KMS-11 (cell line): ENCODE results near the gene UMOD.

Experiments used
- H2AFZ ChIP-seq: fragments of 200-600 bp; sonication (generic); 2 replicates; pipeline ENCODE4 v1.6.1; 2016; ENCODE audit warnings: antibody characterized with exemption, mixed run types, low read depth
- H3K27ac ChIP-seq: fragments of 200-600 bp; sonication (generic); 2 replicates; pipeline ENCODE4 v1.6.1; 2016; ENCODE audit warnings: mild to moderate bottlenecking, mixed run types
- H3K27me3 ChIP-seq: fragments of 200-600 bp; sonication (generic); 2 replicates; pipeline ENCODE4 v1.6.1; 2017; ENCODE audit warnings: mild to moderate bottlenecking, low read depth, mixed run types, moderate library complexity; ENCODE audit not compliant: insufficient read depth
- H3K36me3 ChIP-seq: fragments of 200-600 bp; sonication (generic); 2 replicates; pipeline ENCODE4 v1.6.1; 2017; ENCODE audit warnings: mild to moderate bottlenecking, mixed run types; ENCODE audit not compliant: insufficient read depth
- H3K4me1 ChIP-seq: fragments of 200-600 bp; sonication (generic); 2 replicates; pipeline ENCODE4 v1.6.1; 2016; ENCODE audit warnings: mild to moderate bottlenecking, low read depth, mixed run types; ENCODE audit not compliant: poor library complexity, severe bottlenecking
- H3K4me2 ChIP-seq: fragments of 200-600 bp; sonication (generic); 2 replicates; pipeline ENCODE4 v1.7.0; 2016; ENCODE audit warnings: mild to moderate bottlenecking, mixed run types
- H3K4me3 ChIP-seq: fragments of 200-600 bp; sonication (generic); IDR thresholded peaks from 2 replicates; pipeline ENCODE4 v1.6.1; 2017; ENCODE audit warnings: low read depth, low read length, mixed read lengths; ENCODE audit not compliant: insufficient read depth
- H3K79me2 ChIP-seq: fragments of 200-600 bp; sonication (generic); 2 replicates; pipeline ENCODE4 v1.6.1; 2016; ENCODE audit warnings: low read depth, mixed run types; ENCODE audit not compliant: insufficient read depth
- H3K9ac ChIP-seq: fragments of 200-600 bp; sonication (generic); 2 replicates; pipeline ENCODE4 v1.6.1; 2016; ENCODE audit warnings: mild to moderate bottlenecking, mixed run types
- H4K20me1 ChIP-seq: fragments of 200-600 bp; sonication (generic); 2 replicates; pipeline ENCODE4 v1.6.1; 2016; ENCODE audit warnings: mild to moderate bottlenecking, mixed run types; ENCODE audit not compliant: insufficient read depth
- TF ChIP-seq, protein P1 (sequence below): fragments of 200-600 bp; sonication (generic); conservative IDR thresholded peaks from 2 replicates; pipeline ENCODE4 v1.6.1; 2017; ENCODE audit warnings: low read depth, mild to moderate bottlenecking, antibody characterized with exemption, low read length, moderate library complexity, mixed read lengths

The UMOD gene

GRCh38 chr16:20383106-20384029, 30.9 kb upstream of the UMOD start:
- TF ChIP-seq, protein P1, sequence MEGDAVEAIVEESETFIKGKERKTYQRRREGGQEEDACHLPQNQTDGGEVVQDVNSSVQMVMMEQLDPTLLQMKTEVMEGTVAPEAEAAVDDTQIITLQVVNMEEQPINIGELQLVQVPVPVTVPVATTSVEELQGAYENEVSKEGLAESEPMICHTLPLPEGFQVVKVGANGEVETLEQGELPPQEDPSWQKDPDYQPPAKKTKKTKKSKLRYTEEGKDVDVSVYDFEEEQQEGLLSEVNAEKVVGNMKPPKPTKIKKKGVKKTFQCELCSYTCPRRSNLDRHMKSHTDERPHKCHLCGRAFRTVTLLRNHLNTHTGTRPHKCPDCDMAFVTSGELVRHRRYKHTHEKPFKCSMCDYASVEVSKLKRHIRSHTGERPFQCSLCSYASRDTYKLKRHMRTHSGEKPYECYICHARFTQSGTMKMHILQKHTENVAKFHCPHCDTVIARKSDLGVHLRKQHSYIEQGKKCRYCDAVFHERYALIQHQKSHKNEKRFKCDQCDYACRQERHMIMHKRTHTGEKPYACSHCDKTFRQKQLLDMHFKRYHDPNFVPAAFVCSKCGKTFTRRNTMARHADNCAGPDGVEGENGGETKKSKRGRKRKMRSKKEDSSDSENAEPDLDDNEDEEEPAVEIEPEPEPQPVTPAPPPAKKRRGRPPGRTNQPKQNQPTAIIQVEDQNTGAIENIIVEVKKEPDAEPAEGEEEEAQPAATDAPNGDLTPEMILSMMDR: peak; percentile 85
- Histone ChIP-seq H3K4me1 (no peaks in the 10 kb centered on the region), H4K20me1 (no peaks in the 10 kb centered on the region), H3K36me3 (no peaks in the 10 kb centered on the region), H3K27ac (no peak overlapping the region), H3K4me3 (no peak overlapping the region), H2AFZ (no peak overlapping the region; the same call in 1 of the 2 replicates), H3K9ac (no peak overlapping the region), H3K27me3 (no peaks in the 10 kb centered on the region), H3K4me2 (no peak overlapping the region), H3K79me2 (no peaks in the 10 kb centered on the region)

DNA sequence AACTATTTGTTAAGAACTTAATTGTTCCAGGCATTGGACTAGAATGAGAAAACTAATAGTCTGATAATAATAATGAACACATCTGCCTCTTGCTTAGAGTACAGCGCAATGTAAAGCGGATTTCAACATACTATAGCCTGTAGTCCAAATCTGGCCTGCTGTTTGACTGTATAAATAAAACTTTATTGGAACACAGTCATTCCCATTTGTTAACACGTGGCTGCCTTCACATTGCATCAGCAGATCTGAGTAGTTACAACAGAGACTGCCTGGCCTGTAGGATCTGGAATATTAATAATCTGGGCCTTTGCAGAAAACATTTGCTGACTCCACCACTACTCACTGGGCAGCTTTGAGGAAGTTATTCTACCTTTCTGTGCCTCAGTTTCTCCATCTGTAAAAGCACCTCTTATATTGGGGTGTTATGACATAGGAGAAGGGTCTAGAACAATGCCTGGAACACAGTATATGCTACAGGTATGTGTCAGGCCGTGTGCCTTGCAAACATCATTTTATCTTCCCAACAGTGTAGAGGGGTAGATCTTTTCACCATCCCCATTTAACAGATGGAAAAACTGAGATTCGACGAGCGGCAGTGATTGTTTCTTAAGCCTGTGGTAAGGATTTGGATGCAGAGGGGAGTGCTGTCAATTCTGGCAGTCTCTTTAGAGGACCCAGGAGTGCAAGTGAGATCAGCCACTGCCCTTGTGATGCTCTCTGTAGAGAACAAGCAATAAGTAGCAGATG, 29.9 kb upstream of the UMOD start:
- Histone ChIP-seq H4K20me1 (no peaks in the 10 kb centered on the region), H3K4me2 (no peak overlapping the region)
- TF ChIP-seq, protein P1: no peak

GRCh38 chr16:20380782-20381181, 28.3 kb upstream of the UMOD start:
- no peak overlapping the region for H3K4me3 ChIP-seq
- H3K4me1 ChIP-seq: no peaks in the 10 kb centered on the region
- H3K4me2 ChIP-seq: no peak overlapping the region
- no peak overlapping the region for H2AFZ ChIP-seq
- H3K9ac ChIP-seq: no peak overlapping the region
- no peaks in the 10 kb centered on the region for H3K27me3 ChIP-seq
- no peaks in the 10 kb centered on the region for H3K79me2 ChIP-seq
- TF ChIP-seq, protein P1: no peak
- no peaks in the 10 kb centered on the region for H3K36me3 ChIP-seq
- H4K20me1 ChIP-seq: no peaks in the 10 kb centered on the region
- H3K27ac ChIP-seq: no peak overlapping the region

More for the DNA sequence above, 29.9 kb upstream of the UMOD start:
- Histone ChIP-seq H3K79me2 (no peaks in the 10 kb centered on the region), H3K4me1 (no peaks in the 10 kb centered on the region), H2AFZ (no peak overlapping the region), H3K4me3 (no peak overlapping the region), H3K36me3 (no peaks in the 10 kb centered on the region), H3K27me3 (no peaks in the 10 kb centered on the region), H3K27ac (no peak overlapping the region), H3K9ac (no peak overlapping the region)

GRCh38 chr16:20377181-20377580, 24.7 kb upstream of the UMOD start:
- Histone ChIP-seq H3K9ac (no peak overlapping the region), H3K4me3 (no peak overlapping the region), H3K79me2 (no peaks in the 10 kb centered on the region), H3K27ac (no peak overlapping the region), H2AFZ (no peak overlapping the region), H3K36me3 (no peaks in the 10 kb centered on the region), H3K4me1 (no peaks in the 10 kb centered on the region), H3K27me3 (no peaks in the 10 kb centered on the region), H3K4me2 (no peak overlapping the region), H4K20me1 (no peaks in the 10 kb centered on the region)
- TF ChIP-seq, protein P1: no peak
